Parathyroid adenoma (tissue), 2 donors: Measurements from ENCODE around the gene NRP2.

Source experiments
- H2AFZ ChIP-seq: fragments of 300-600 bp; sonication (generic); one replicate; pipeline ENCODE4 v1.7.0; 2017; ENCODE audit warnings: antibody characterized with exemption, mild to moderate bottlenecking
- H3K27ac ChIP-seq: fragments of 300-600 bp; sonication (generic); one replicate; pipeline ENCODE4 v1.7.0; 2017
- H3K27me3 ChIP-seq: fragments of 300-600 bp; sonication (generic); one replicate; pipeline ENCODE4 v1.7.0; 2017; ENCODE audit warnings: low read length; ENCODE audit not compliant: control insufficient read depth, insufficient read depth
- H3K36me3 ChIP-seq: fragments of 300-600 bp; sonication (generic); one replicate; pipeline ENCODE4 v1.7.0; 2017; ENCODE audit warnings: low read length; ENCODE audit not compliant: control insufficient read depth, insufficient read depth
- H3K4me1 ChIP-seq: fragments of 300-600 bp; sonication (generic); one replicate; pipeline ENCODE4 v1.7.0; 2017; ENCODE audit warnings: control low read depth
- H3K4me2 ChIP-seq: fragments of 300-600 bp; sonication (generic); one replicate; pipeline ENCODE4 v1.7.0; 2017; ENCODE audit warnings: low read length
- H3K4me3 ChIP-seq: fragments of 300-600 bp; sonication (generic); one replicate; pipeline ENCODE4 v1.7.0; 2017; ENCODE audit warnings: low read depth, low read length
- H3K79me2 ChIP-seq: fragments of 300-600 bp; sonication (generic); one replicate; pipeline ENCODE4 v1.7.0; 2017; ENCODE audit warnings: control low read depth
- H3K9ac ChIP-seq: fragments of 300-600 bp; sonication (generic); one replicate; pipeline ENCODE4 v1.7.0; 2017; ENCODE audit warnings: mild to moderate bottlenecking
- H3K9me3 ChIP-seq: fragments of 300-600 bp; sonication (generic); one replicate; pipeline ENCODE4 v1.7.0; 2017; ENCODE audit warnings: low read length; ENCODE audit not compliant: control insufficient read depth
- CTCF ChIP-seq: fragments of 300-600 bp; sonication (generic); IDR thresholded peaks from one replicate; pipeline ENCODE4 v1.7.0; 2017; ENCODE audit warnings: antibody characterized with exemption, mild to moderate bottlenecking
- donor health status: primary hyperparathyroidism.

The NRP2 gene

DNA sequence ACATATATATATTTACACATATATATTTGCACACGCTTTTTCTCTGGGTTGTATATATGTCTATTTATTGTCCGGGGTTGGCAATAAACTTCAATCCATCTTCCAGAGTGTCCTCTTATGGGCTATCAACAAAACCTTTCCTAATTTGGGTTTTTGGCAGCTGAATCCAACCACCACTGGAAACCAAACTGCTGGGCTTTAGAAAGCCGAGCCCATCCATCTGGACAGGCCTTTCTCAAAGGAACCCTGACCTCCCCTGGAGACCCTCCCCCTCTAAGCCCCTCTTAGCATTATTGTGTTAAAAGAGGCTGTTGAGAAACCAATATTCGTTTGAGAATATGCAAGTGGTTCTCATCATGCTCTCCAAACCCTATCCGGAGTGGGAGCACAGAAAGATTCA lies 153.6 kb downstream of the NRP2 start:
- Histone ChIP-seq H3K4me2 (no peak overlapping the region), H3K9ac (no peak overlapping the region), H2AFZ (no peak overlapping the region), H3K9me3 (no peaks in the 10 kb centered on the region), H3K27me3 (no peaks in the 10 kb centered on the region), H3K36me3 (no peaks in the 10 kb centered on the region), H3K27ac (no peak overlapping the region), H3K79me2 (no peaks in the 10 kb centered on the region), H3K4me1 (no peaks in the 10 kb centered on the region), H3K4me3 (no peak overlapping the region)
- TF ChIP-seq CTCF, result no peak

DNA sequence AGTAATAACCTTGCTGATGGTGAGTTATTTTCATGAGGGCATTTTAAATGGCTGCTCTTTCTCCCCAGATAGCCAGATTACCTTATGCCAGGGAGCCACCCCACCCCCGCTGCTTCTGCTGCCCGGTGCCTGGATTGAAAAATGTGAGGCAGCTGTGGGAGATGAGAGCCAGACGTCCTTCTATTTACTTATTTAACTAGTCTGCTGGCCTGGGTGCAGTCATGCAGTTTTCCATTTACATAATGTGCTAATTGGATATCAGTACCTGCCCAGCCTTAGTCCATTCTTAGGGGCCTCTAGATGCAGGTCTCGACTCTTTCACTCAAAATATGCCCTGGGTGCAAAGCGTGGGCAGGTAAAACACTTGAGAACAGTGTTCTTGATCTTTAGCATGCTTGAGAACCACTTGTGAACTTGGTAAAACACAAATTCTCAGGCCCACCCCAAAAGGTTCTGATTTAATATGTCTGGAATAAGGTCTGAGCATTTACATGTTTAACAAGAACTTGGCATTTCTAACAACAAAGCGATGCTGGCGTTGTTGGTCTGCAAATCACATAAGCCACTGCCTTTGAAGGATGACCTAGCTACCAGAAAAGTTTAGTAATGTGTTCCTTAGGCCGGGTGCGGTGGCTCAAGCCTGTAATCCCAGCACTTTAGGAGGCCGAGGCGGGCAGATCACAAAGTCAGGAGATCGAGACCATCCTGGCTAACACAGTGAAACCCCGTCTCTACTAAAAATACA lies 154.3 kb downstream of the NRP2 start:
- Histone ChIP-seq H3K9ac (no peak overlapping the region), H3K36me3 (no peaks in the 10 kb centered on the region), H3K4me2 (no peak overlapping the region), H3K4me1 (no peaks in the 10 kb centered on the region), H3K79me2 (no peaks in the 10 kb centered on the region), H3K27ac (no peak overlapping the region), H3K27me3 (no peaks in the 10 kb centered on the region), H3K4me3 (no peak overlapping the region), H2AFZ (no peak overlapping the region), H3K9me3 (no peaks in the 10 kb centered on the region)
- TF ChIP-seq CTCF, result no peak

DNA sequence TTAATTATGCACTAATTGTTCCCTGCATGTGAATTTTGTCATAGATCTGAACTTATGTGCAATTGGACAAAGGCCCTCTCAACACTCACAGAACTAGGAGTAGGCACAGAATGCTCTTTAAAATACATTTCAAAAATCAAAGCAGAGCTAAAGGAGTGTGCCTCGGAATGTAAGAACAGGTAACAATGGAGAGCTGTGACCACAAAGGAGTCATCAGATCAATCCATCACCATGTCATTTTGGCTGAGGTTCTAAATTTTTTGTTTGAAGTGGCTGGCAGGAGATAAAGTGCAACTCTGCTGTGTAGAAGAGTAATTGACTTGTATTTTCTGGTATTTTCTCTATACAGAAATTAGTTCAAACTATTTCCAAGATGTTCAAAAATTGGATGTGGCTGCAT lies 155.4 kb downstream of the NRP2 start:
- no peaks in the 10 kb centered on the region for H3K4me1 ChIP-seq

GRCh38 chr2:205845446-205845845 lies 163.1 kb downstream of the NRP2 start:
- Histone ChIP-seq H3K4me2 (no peak overlapping the region), H3K27me3 (no peaks in the 10 kb centered on the region), H3K9ac (no peak overlapping the region), H3K4me1 (no peaks in the 10 kb centered on the region), H3K4me3 (no peak overlapping the region), H3K9me3 (no peaks in the 10 kb centered on the region), H3K27ac (no peak overlapping the region), H3K36me3 (no peaks in the 10 kb centered on the region), H3K79me2 (no peaks in the 10 kb centered on the region), H2AFZ (no peak overlapping the region)
- TF ChIP-seq CTCF, result no peak

More for the DNA sequence above, 155.4 kb downstream of the NRP2 start:
- no peak overlapping the region for H3K4me2 ChIP-seq
- H2AFZ ChIP-seq, result no peak overlapping the region
- no peak overlapping the region for H3K9ac ChIP-seq
- no peaks in the 10 kb centered on the region for H3K27me3 ChIP-seq
- no peaks in the 10 kb centered on the region for H3K9me3 ChIP-seq
- no peaks in the 10 kb centered on the region for H3K79me2 ChIP-seq
- H3K4me3 ChIP-seq, result no peak overlapping the region
- no peak for TF ChIP-seq CTCF
- H3K27ac ChIP-seq, result no peak overlapping the region
- no peaks in the 10 kb centered on the region for H3K36me3 ChIP-seq
